Neuronal stem cell (in vitro differentiated cells): ENCODE results near the gene TMEM163.

ENCODE experiments used
- DNase-seq: peaks from one replicate; pipeline ENCODE4 v3.0.0-alpha.2; 2013; ENCODE audit warnings: low spot score
- H2AFZ ChIP-seq: one replicate; pipeline ENCODE4 v1.6.1; 2013; ENCODE audit warnings: mild to moderate bottlenecking, low read length, inconsistent platforms
- H2AK5ac ChIP-seq: 2 replicates; pipeline ENCODE4 v1.6.1; 2013; ENCODE audit warnings: low read depth, mild to moderate bottlenecking, inconsistent platforms, low read length, moderate library complexity, mixed read lengths
- H2BK120ac ChIP-seq: 2 replicates; pipeline ENCODE4 v1.6.1; 2013; ENCODE audit warnings: low read depth, mild to moderate bottlenecking, inconsistent platforms, low read length, moderate library complexity, mixed read lengths
- H2BK12ac ChIP-seq: one replicate; pipeline ENCODE4 v1.6.1; 2013; ENCODE audit warnings: low read length, inconsistent platforms
- H2BK15ac ChIP-seq: 2 replicates; pipeline ENCODE4 v1.6.1; 2013; ENCODE audit warnings: mild to moderate bottlenecking, low read length, inconsistent platforms, mixed read lengths
- H2BK5ac ChIP-seq: one replicate; pipeline ENCODE4 v1.6.1; 2013; ENCODE audit warnings: inconsistent platforms, mild to moderate bottlenecking, low read length, moderate library complexity
- H3K14ac ChIP-seq: one replicate; pipeline ENCODE4 v1.6.1; 2013; ENCODE audit warnings: low read length, inconsistent platforms
- H3K18ac ChIP-seq: 2 replicates; pipeline ENCODE4 v1.6.1; 2013; ENCODE audit warnings: low read length, inconsistent platforms
- H3K23ac ChIP-seq: 2 replicates; pipeline ENCODE4 v1.6.1; 2013; ENCODE audit warnings: low read depth, mild to moderate bottlenecking, mixed read lengths, low read length, inconsistent platforms; ENCODE audit not compliant: poor library complexity
- H3K27ac ChIP-seq: replicated peaks from 3 replicates; pipeline ENCODE4 v1.5.1; 2013; ENCODE audit warnings: low read length, inconsistent platforms
- H3K27me3 ChIP-seq, 3 experiments: 2 replicates each; pipeline ENCODE4 v1.6.1; 2013; ENCODE audit warnings: low read length in 3 of 3, mild to moderate bottlenecking in 2 of 3, inconsistent platforms in 1 of 3, low read depth in 1 of 3, mixed read lengths in 1 of 3, moderate library complexity in 1 of 3; ENCODE audit not compliant: control insufficient read depth in 3 of 3, insufficient read depth in 3 of 3
- H3K36me3 ChIP-seq, 2 donors: replicated peaks in 1 of 2; 2 replicates each; pipeline ENCODE4 v1.6.1; 2013; ENCODE audit warnings: low read length in 2 of 2; ENCODE audit not compliant: control insufficient read depth in 2 of 2, insufficient read depth in 2 of 2
- H3K4ac ChIP-seq: 2 replicates; pipeline ENCODE4 v1.6.1; 2013; ENCODE audit warnings: inconsistent platforms, mild to moderate bottlenecking, low read length, moderate library complexity
- H3K4me1 ChIP-seq, 2 donors: 1 replicate in 1 of 2; 2 replicates in 1 of 2; pipeline ENCODE4 v1.6.1; 2013; ENCODE audit warnings: low read length in 2 of 2, low read depth in 1 of 2; ENCODE audit not compliant: control insufficient read depth in 2 of 2, insufficient read depth in 1 of 2
- H3K4me2 ChIP-seq: one replicate; pipeline ENCODE4 v1.6.1; 2013; ENCODE audit warnings: mild to moderate bottlenecking, low read length, inconsistent platforms; ENCODE audit not compliant: insufficient read depth, poor library complexity, severe bottlenecking
- H3K4me3 ChIP-seq, 2 donors: 2 replicates each; pipeline ENCODE4 v1.5.1; 2013; ENCODE audit warnings: low read length in 2 of 2, mild to moderate bottlenecking in 2 of 2, inconsistent platforms in 1 of 2, moderate library complexity in 1 of 2
- H3K79me1 ChIP-seq: one replicate; pipeline ENCODE4 v1.6.1; 2013; ENCODE audit warnings: low read depth, mild to moderate bottlenecking, inconsistent platforms, low read length, moderate library complexity
- H3K9ac ChIP-seq: one replicate; pipeline ENCODE4 v1.6.1; 2013; ENCODE audit warnings: mild to moderate bottlenecking, low read depth, low read length, inconsistent platforms; ENCODE audit not compliant: poor library complexity
- H3K9me3 ChIP-seq, 2 donors: replicated peaks in 1 of 2; 2 replicates each; pipeline versions ENCODE3 to v1.6.1; 2013; ENCODE audit warnings: low read length in 2 of 2, mild to moderate bottlenecking in 2 of 2, inconsistent platforms in 1 of 2, low read depth in 1 of 2, mixed read lengths in 1 of 2, moderate library complexity in 1 of 2; ENCODE audit not compliant: control insufficient read depth in 2 of 2, insufficient read depth in 1 of 2
- H4K8ac ChIP-seq: one replicate; pipeline ENCODE4 v1.6.1; 2013; ENCODE audit warnings: low read depth, mild to moderate bottlenecking, inconsistent platforms, low read length, moderate library complexity
- H4K91ac ChIP-seq: one replicate; pipeline ENCODE4 v1.6.1; 2013; ENCODE audit warnings: low read length, low read depth, mild to moderate bottlenecking, inconsistent platforms; ENCODE audit not compliant: poor library complexity
- WGBS, 2 donors: extraction: QIAGEN DNeasy Blood & Tissue Kit; methylation state at CpG; one replicate each; pipeline ENCODE4 v1.1.7; 2013; ENCODE audit warnings: missing lambda C conversion rate in 2 of 2, mixed read lengths in 1 of 2; ENCODE audit not compliant: insufficient read length in 2 of 2, insufficient replicate concordance in 1 of 2; ENCODE audit errors: extremely low coverage in 2 of 2; 5-methylcytosine and 5-hydroxymethylcytosine counted together

Gene TMEM163

DNA sequence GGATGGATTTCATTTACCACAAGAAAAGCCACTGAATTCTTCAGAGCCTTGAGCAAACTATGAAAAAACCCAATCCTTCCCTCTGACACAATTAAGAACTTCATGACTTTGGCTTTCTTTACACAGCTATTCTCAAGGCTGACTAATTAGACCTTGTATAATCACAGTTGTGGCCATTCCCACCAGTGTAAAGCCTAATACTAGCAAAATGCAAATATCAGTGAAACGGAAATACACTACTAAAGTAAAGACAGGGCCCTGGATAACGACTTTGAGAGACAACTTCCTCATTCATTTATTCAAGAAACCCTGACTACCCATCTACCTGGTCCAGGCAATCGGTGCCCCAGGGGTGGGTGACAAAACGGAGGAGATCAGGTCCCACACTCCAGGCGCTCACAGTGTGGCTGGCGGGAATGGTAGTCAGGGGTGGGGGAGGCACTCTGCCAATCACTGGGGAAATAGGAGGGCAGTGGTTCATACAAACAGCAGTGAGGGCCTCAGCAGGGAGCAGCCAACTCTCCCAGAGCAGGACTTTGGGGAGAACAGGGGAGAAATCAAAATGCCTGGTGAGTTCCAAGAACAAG is 28.1 kb downstream of the TMEM163 start:
- no peak overlapping the region for H2BK15ac ChIP-seq
- H3K4me2 ChIP-seq, result no peak overlapping the region
- peaks cover 0 to 2% of the 10 kb centered on the region in 2 donors for H3K4me1 ChIP-seq
- H4K91ac ChIP-seq, result no peak overlapping the region
- no peaks in the 10 kb centered on the region for H3K79me1 ChIP-seq
- no peak overlapping the region for H2BK120ac ChIP-seq
- H2AK5ac ChIP-seq, result no peak overlapping the region
- H3K4ac ChIP-seq, result no peak overlapping the region
- H3K36me3 ChIP-seq, result no peaks in the 10 kb centered on the region
- DNase-seq, result no peak
- no peak overlapping the region for H3K9ac ChIP-seq
- no peak overlapping the region for H4K8ac ChIP-seq
- no peak overlapping the region for H3K4me3 ChIP-seq
- H3K27me3 ChIP-seq, result no peaks in the 10 kb centered on the region
- H3K23ac ChIP-seq, result no peak overlapping the region
- H2BK5ac ChIP-seq, result no peak overlapping the region
- peak overlapping the region; percentile 21 for H3K14ac ChIP-seq
- no CpG with 5 or more reads among the region's 6 CpGs for WGBS, 2 donors
- H2BK12ac ChIP-seq, result no peak overlapping the region
- H2AFZ ChIP-seq, result no peak overlapping the region
- peak overlapping the region; percentile 46 for H3K18ac ChIP-seq
- H3K9me3 ChIP-seq, result no peaks in the 10 kb centered on the region
- no peak overlapping the region for H3K27ac ChIP-seq

DNA sequence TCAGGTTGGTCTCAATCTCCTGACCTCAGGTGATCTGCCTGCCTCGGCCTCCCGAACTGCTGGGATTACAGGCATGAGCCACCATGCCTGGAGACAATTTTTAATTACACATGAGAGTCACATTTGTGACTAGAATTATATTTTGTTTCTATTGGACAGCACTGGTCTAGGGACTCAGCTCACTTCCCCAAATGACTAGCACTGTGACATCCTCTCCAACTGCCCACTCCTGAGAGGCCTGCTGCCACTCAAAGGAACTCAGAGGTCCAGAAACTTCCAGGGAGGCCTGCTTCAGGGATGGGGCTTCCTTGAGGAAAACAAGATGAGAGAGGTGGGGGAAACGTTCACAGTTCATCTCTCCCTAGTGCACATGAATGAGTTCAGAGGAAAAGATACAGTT is 29.5 kb downstream of the TMEM163 start:
- Histone ChIP-seq H2AK5ac (no peak overlapping the region), H2BK12ac (no peak overlapping the region), H2BK120ac (no peak overlapping the region), H2BK5ac (no peak overlapping the region), H3K4ac (no peak overlapping the region), H3K4me1 (peaks cover 0 to 2% of the 10 kb centered on the region in 2 donors), H3K4me2 (no peak overlapping the region), H4K8ac (no peak overlapping the region), H3K27ac (no peak overlapping the region), H2BK15ac (no peak overlapping the region), H3K36me3 (no peaks in the 10 kb centered on the region), H3K79me1 (no peaks in the 10 kb centered on the region), H3K23ac (no peak overlapping the region), H3K4me3 (no peak overlapping the region), H3K18ac (no peak overlapping the region), H3K9ac (no peak overlapping the region), H3K14ac (no peak overlapping the region), H2AFZ (no peak overlapping the region), H3K9me3 (no peaks in the 10 kb centered on the region), H4K91ac (no peak overlapping the region), H3K27me3 (no peaks in the 10 kb centered on the region)
- no peak for DNase-seq
- WGBS, 2 donors, result no CpG with 5 or more reads among the region's 3 CpGs

DNA sequence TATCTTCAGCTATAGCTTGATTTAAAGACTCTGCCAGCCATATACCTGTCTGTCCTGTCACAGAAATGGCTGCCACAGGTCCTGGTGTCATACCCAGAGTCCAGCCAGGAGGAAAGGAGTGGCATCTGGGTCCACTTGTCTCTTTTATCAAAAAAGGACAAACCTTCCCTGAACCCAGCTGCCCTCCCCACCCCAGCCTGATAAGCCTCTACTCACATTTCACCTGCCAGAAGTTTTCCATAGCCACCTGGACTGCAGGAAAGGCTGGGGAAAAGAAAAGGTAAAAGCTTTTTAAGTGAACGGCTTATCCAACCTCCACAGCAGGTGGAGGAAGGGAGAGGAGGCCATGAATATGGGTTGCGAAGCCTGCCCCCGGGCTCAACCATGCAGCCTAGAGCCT is 32.8 kb downstream of the TMEM163 start:
- Histone ChIP-seq H3K4me3 (no peak overlapping the region), H3K18ac (no peak overlapping the region), H3K9me3 (no peaks in the 10 kb centered on the region), H2AK5ac (no peak overlapping the region), H3K27me3 (no peaks in the 10 kb centered on the region), H3K4ac (no peak overlapping the region), H3K14ac (no peak overlapping the region), H3K79me1 (no peaks in the 10 kb centered on the region), H2AFZ (no peak overlapping the region), H3K27ac (no peak overlapping the region), H3K4me1 (peaks cover 0 to 3% of the 10 kb centered on the region in 2 donors), H2BK15ac (no peak overlapping the region), H2BK5ac (no peak overlapping the region), H2BK12ac (no peak overlapping the region), H2BK120ac (no peak overlapping the region), H3K36me3 (no peaks in the 10 kb centered on the region), H3K23ac (no peak overlapping the region), H3K9ac (no peak overlapping the region), H4K8ac (no peak overlapping the region), H4K91ac (no peak overlapping the region), H3K4me2 (no peak overlapping the region)
- no peak for DNase-seq
- no CpG with 5 or more reads among the region's 3 CpGs for WGBS, 2 donors

DNA sequence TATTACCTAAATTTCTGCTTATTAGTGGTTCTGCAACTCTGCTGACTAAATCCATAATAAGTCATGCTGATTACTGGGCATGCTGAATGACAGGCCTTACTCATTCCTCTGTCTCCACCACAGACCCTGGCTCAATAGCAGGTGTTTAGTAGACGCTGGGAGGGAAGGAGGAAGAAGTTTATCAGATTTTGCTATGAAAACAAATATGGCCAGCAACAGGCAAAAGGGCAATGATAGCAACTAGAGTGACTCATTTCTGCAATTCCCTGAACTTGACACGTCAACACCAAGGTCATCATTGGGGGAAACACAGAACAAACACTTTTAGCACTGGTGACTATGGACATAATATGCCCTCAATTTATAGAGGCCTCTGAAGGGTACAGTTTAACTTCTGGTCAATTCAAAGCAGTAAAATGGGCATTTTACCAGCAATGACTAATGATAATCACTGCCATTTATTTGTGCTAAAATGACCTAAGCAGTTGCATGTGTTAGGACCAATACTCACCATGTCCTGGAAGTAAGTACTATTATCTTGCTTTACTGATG is 35.2 kb downstream of the TMEM163 start:
- no CpG with 5 or more reads among the region's 2 CpGs for WGBS, 2 donors
- no peaks in the 10 kb centered on the region for H3K27me3 ChIP-seq

More for the DNA sequence above, 35.2 kb downstream of the TMEM163 start:
- H2BK120ac ChIP-seq, result no peak overlapping the region
- H3K4ac ChIP-seq, result no peak overlapping the region
- H3K36me3 ChIP-seq, result no peaks in the 10 kb centered on the region
- no peak overlapping the region for H3K23ac ChIP-seq
- no peak overlapping the region for H2AK5ac ChIP-seq
- H2BK15ac ChIP-seq, result no peak overlapping the region
- H2AFZ ChIP-seq, result no peak overlapping the region
- H3K14ac ChIP-seq, result no peak overlapping the region
- no peak overlapping the region for H4K8ac ChIP-seq
- no peak for DNase-seq
- no peak overlapping the region for H3K4me3 ChIP-seq
- no peaks in the 10 kb centered on the region for H3K9me3 ChIP-seq
- no peak overlapping the region for H3K18ac ChIP-seq
- no peak overlapping the region for H3K9ac ChIP-seq
- no peak overlapping the region for H4K91ac ChIP-seq
- no peak overlapping the region for H2BK5ac ChIP-seq
- peaks cover 0 to 3% of the 10 kb centered on the region in 2 donors for H3K4me1 ChIP-seq
- no peak overlapping the region for H2BK12ac ChIP-seq
- no peaks in the 10 kb centered on the region for H3K79me1 ChIP-seq
- no peak overlapping the region for H3K27ac ChIP-seq
- H3K4me2 ChIP-seq, result no peak overlapping the region
